ENCODE measurements around the gene RFPL4A.

RFPL4A gene

DNA sequence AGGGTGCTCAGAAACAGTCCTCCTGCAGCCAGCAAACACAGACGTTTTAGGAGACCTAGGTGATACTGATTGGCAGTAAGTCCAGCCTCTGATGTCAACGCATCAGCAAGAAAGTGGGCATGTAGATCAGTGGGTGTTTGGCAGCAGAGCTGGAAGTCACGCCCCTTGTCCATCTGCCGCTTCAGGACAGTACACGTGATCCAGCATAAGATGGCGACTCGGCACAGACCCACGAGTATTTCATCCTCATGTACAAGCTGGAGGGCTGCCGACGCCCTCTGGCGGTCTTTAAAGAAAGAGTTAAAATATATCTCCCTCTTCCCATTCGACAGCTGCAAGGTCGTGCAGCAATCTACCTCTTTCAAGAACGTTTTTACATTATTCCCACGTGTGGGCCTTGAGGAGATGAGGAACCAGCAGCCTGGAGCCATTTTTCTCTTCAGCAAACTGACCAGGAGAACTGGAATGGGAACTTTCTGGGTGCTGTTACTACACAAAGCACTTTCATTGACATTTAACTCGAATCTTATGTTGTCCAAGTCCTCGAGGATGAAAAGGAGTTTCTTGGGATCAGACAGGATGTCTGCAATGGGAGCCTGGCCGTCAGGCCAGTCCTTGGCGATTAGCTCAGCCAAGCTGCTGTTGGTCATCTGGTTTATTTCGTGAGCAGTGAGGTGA, 50.6 kb downstream of the RFPL4A start:
- no peak for DNase-seq

- DNase-seq, result no peak
Measured at GRCh38 chr19:55811340-55811739, 52.4 kb downstream of the RFPL4A start.

- no peak for DNase-seq
Measured at GRCh38 chr19:55812449-55812848, 53.6 kb downstream of the RFPL4A start.

Data from stimulated activated naive CD4-positive, alpha-beta T cell treated with Interleukin-2 at 50 U/mL for 16 hours (primary cell).